WTC11 (cell line): ENCODE data around the gene REEP2. TPM values are rescaled to one million over a fixed set of nuclear protein-coding genes. Genes with fewer than 3 reads are reported as not detected.

Experiments
- ATAC-seq: fragments of 200-7000 bp; cut with Tn5 transposase; 2 replicates; pipeline ENCODE4 v1.10.0; 2021; ENCODE audit warnings: mild to moderate bottlenecking, moderate library complexity
- CTCF ChIA-PET: fragments of 300-600 bp; sonication (Branson Sonifier 250); formaldehyde crosslinking; loops from one replicate; lab custom pipeline; 2021; ENCODE audit warnings: antibody characterized with exemption; lab: Charles Lee
- POLR2A ChIA-PET: fragments of 350-600 bp; sonication (Branson Sonifier 250); formaldehyde crosslinking; loops from one replicate; lab custom pipeline; 2021; ENCODE audit warnings: antibody characterized with exemption; lab: Charles Lee
- DNase-seq: peaks from one replicate; pipeline ENCODE4 v3.0.0; 2021; ENCODE audit warnings: low spot score
- H3K27ac Mint-ChIP-seq: 2 replicates; pipeline ENCODE4 v1.8.0; 2021; ENCODE audit warnings: mixed read lengths
- H3K27me3 Mint-ChIP-seq: 2 replicates; pipeline ENCODE4 v1.8.0; 2021; ENCODE audit warnings: low read depth, mild to moderate bottlenecking, moderate library complexity, mixed read lengths
- H3K36me3 Mint-ChIP-seq: 2 replicates; pipeline ENCODE4 v1.8.0; 2021; ENCODE audit warnings: mixed read lengths
- H3K4me1 Mint-ChIP-seq: 2 replicates; pipeline ENCODE4 v1.8.0; 2022; ENCODE audit warnings: mixed read lengths
- H3K4me3 Mint-ChIP-seq: 2 replicates; pipeline ENCODE4 v1.8.0; 2021; ENCODE audit warnings: mild to moderate bottlenecking, moderate library complexity, mixed read lengths
- H3K9me3 Mint-ChIP-seq: 2 replicates; pipeline ENCODE4 v1.8.0; 2021; ENCODE audit warnings: mixed read lengths
- AR ChIP-seq: fragments of 250-450 bp; sonication (Bioruptor Pico); IDR thresholded peaks from 2 replicates; pipeline ENCODE4 v1.9.0; 2021; ENCODE audit warnings: mild to moderate bottlenecking
- E2F1 ChIP-seq: sonication (generic); formaldehyde crosslinking; IDR thresholded peaks from 2 replicates; pipeline ENCODE4 v1.8.0; 2022; ENCODE audit warnings: mild to moderate bottlenecking, missing genetic modification reagents
- EMX1 ChIP-seq: fragments of 250-450 bp; sonication (Bioruptor Pico); IDR thresholded peaks from 2 replicates; pipeline ENCODE4 v1.8.0; 2021; ENCODE audit warnings: mild to moderate bottlenecking
- ERG ChIP-seq: fragments of 250-450 bp; sonication (Bioruptor Pico); IDR thresholded peaks from 2 replicates; pipeline ENCODE4 v1.8.0; 2021; ENCODE audit warnings: mild to moderate bottlenecking
- GABPB1 ChIP-seq: sonication (generic); formaldehyde crosslinking; IDR thresholded peaks from 2 replicates; pipeline ENCODE4 v1.8.1; 2023; ENCODE audit warnings: mild to moderate bottlenecking, missing genetic modification reagents
- HMGA2 ChIP-seq: fragments of 250-450 bp; sonication (Bioruptor Pico); IDR thresholded peaks from 2 replicates; pipeline ENCODE4 v1.4.0; 2021; ENCODE audit warnings: mild to moderate bottlenecking, moderate library complexity
- IRF2 ChIP-seq: sonication (generic); formaldehyde crosslinking; IDR thresholded peaks from 2 replicates; pipeline ENCODE4 v1.8.0; 2022; ENCODE audit warnings: low read depth, missing genetic modification reagents, borderline replicate concordance
- KAT7 ChIP-seq: sonication (generic); formaldehyde crosslinking; IDR thresholded peaks from 2 replicates; pipeline ENCODE4 v1.8.1; 2023; ENCODE audit warnings: missing genetic modification reagents, mild to moderate bottlenecking, borderline replicate concordance
- MXD4 ChIP-seq: fragments of 250-450 bp; sonication (Bioruptor Pico); IDR thresholded peaks from 2 replicates; pipeline ENCODE4 v1.8.0; 2021; ENCODE audit warnings: mild to moderate bottlenecking, moderate library complexity, borderline replicate concordance
- NFATC4 ChIP-seq: fragments of 250-450 bp; sonication (Bioruptor Pico); IDR thresholded peaks from 2 replicates; pipeline ENCODE4 v1.9.0; 2021; ENCODE audit warnings: mild to moderate bottlenecking
- PREB ChIP-seq: sonication (generic); formaldehyde crosslinking; IDR thresholded peaks from 2 replicates; pipeline ENCODE4 v1.8.1; 2022; ENCODE audit warnings: mild to moderate bottlenecking, missing genetic modification reagents, moderate library complexity, borderline replicate concordance
- PRRX2 ChIP-seq: fragments of 250-450 bp; sonication (Bioruptor Pico); IDR thresholded peaks from 2 replicates; pipeline ENCODE4 v1.8.0; 2021; ENCODE audit warnings: mild to moderate bottlenecking
- RORB ChIP-seq: fragments of 250-450 bp; sonication (Bioruptor Pico); IDR thresholded peaks from 2 replicates; pipeline ENCODE4 v1.9.0; 2021; ENCODE audit warnings: mild to moderate bottlenecking
- ZNF219 ChIP-seq: sonication (generic); formaldehyde crosslinking; IDR thresholded peaks from 2 replicates; pipeline ENCODE4 v1.8.0; 2023; ENCODE audit warnings: missing genetic modification reagents, mild to moderate bottlenecking, borderline replicate concordance
- ZNF317 ChIP-seq: sonication (generic); formaldehyde crosslinking; IDR thresholded peaks from 2 replicates; pipeline ENCODE4 v1.8.1; 2023; ENCODE audit warnings: low read depth, mild to moderate bottlenecking, moderate library complexity, missing genetic modification reagents, borderline replicate concordance
- ZNF416 ChIP-seq: fragments of 250-450 bp; sonication (Bioruptor Pico); IDR thresholded peaks from 2 replicates; pipeline ENCODE4 v1.9.0; 2021; ENCODE audit warnings: mild to moderate bottlenecking, inconsistent platforms
- ZNF425 ChIP-seq: fragments of 250-450 bp; sonication (Bioruptor Pico); conservative IDR thresholded peaks from 2 replicates; pipeline ENCODE4 v1.9.0; 2021; ENCODE audit warnings: mild to moderate bottlenecking
- ZSCAN18 ChIP-seq: fragments of 250-450 bp; sonication (Bioruptor Pico); IDR thresholded peaks from 2 replicates; pipeline ENCODE4 v2.1.2; 2022; ENCODE audit warnings: mild to moderate bottlenecking, moderate library complexity
- total RNA-seq: library from RNA; stranded (reverse); gene quantifications from 3 replicates; pipeline ENCODE4 v1.2.3, GENCODE V29; 2021

Gene REEP2
- total RNA-seq, 1 experiment from 2014 or later, result 51.1 TPM

GRCh38 chr5:138468133-138468965, 29.5 kb downstream of the REEP2 start:
- no peak overlapping the region for H3K27ac Mint-ChIP-seq

GRCh38 chr5:138468966-138469539, 30.2 kb downstream of the REEP2 start:
- CTCF ChIA-PET, result interaction anchor here (1.0 kb wide), 1 partner anchor 35 kb away, joined by 4 read pairs; no protein-coding TSS in a partner anchor
- H3K9me3 Mint-ChIP-seq, result no peaks in the 10 kb centered on the region
- H3K27ac Mint-ChIP-seq, result no peak overlapping the region
- DNase-seq, result no peak
- no peak overlapping the region for H3K4me3 Mint-ChIP-seq
- POLR2A ChIA-PET, result no interaction called here
- H3K4me1 Mint-ChIP-seq, result peaks cover 12% of the 10 kb centered on the region
- H3K36me3 Mint-ChIP-seq, result peaks cover 22% of the 10 kb centered on the region
- peaks cover 34% of the 10 kb centered on the region for H3K27me3 Mint-ChIP-seq
- TF ChIP-seq RORB, result no peak
- TF ChIP-seq ZNF317, result no peak
- TF ChIP-seq ZNF219 (CRISPR knock-in tag), result no peak
- TF ChIP-seq HMGA2 (CRISPR knock-in tag), result no peak
- no peak for TF ChIP-seq E2F1
- TF ChIP-seq GABPB1 (CRISPR knock-in tag), result no peak
- TF ChIP-seq PREB (CRISPR knock-in tag), result no peak
- TF ChIP-seq, all 79 proteins: peak for 0
- ATAC-seq, result no peak

More at GRCh38 chr5:138468133-138468965, 29.5 kb downstream of the REEP2 start:
- CTCF ChIA-PET, result interaction anchor here (1.0 kb wide), 1 partner anchor 36 kb away, joined by 4 read pairs; no protein-coding TSS in a partner anchor
- H3K36me3 Mint-ChIP-seq, result peaks cover 22% of the 10 kb centered on the region
- H3K27me3 Mint-ChIP-seq, result peaks cover 34% of the 10 kb centered on the region
- peaks cover 12% of the 10 kb centered on the region for H3K4me1 Mint-ChIP-seq
- TF ChIP-seq ERG (CRISPR knock-in tag) (peak; percentile 82; the same call in 1 of the 2 replicates), ZSCAN18 (CRISPR knock-in tag) (no peak), EMX1 (CRISPR knock-in tag) (0 out of 2 replicates have a peak, but pooled peaks have one; percentile 67), IRF2 (CRISPR knock-in tag) (no peak)
- TF ChIP-seq, all 79 proteins: peak for 2
- Mint-ChIP-seq H3K9me3 (no peaks in the 10 kb centered on the region), H3K4me3 (peak overlapping the region; percentile 72)
- ATAC-seq (no peak), DNase-seq (no peak)
- POLR2A ChIA-PET, result no interaction called here

- peak; percentile 6 for ATAC-seq
- H3K4me3 Mint-ChIP-seq, result no peak overlapping the region
- DNase-seq, result no peak
- ChIA-PET CTCF (interaction anchor here (0.6 to 1.0 kb wide), 2 partner anchors 34 to 35 kb away, joined by 4 read pairs; no protein-coding TSS in a partner anchor), POLR2A (interaction anchor here (0.5 kb wide), 1 partner anchor 23 kb away, joined by 7 read pairs; no protein-coding TSS in a partner anchor)
- H3K4me1 Mint-ChIP-seq, result peaks cover 12% of the 10 kb centered on the region
- peaks cover 34% of the 10 kb centered on the region for H3K27me3 Mint-ChIP-seq
- H3K36me3 Mint-ChIP-seq, result peaks cover 22% of the 10 kb centered on the region
- no peak overlapping the region for H3K27ac Mint-ChIP-seq
- H3K9me3 Mint-ChIP-seq, result no peaks in the 10 kb centered on the region
- TF ChIP-seq AR (CRISPR knock-in tag) (peak; percentile 93), ZNF416 (CRISPR knock-in tag) (peak; percentile 90), KAT7 (no peak), MXD4 (CRISPR knock-in tag) (no peak), NFATC4 (CRISPR knock-in tag) (peak; percentile 93), ZNF219 (CRISPR knock-in tag) (no peak), ZNF425 (CRISPR knock-in tag) (peak; percentile 86), EMX1 (CRISPR knock-in tag) (peak; percentile 96), PRRX2 (CRISPR knock-in tag) (peak; percentile 98)
Observed at GRCh38 chr5:138469540-138470321, 30.9 kb downstream of the REEP2 start.
